ENCODE measurements around the gene SPATA6L.
"Not testable (repeated sequence)": the region's sequence is repeated elsewhere in the genome, so short reads cannot be mapped to it uniquely, and the experiment has no call there.

Gene SPATA6L

GRCh38 chr9:4674783-4675182 is 8.5 kb upstream of the SPATA6L start:
- FAIRE-seq: no peak

GRCh38 chr9:4671737-4672136 is 5.5 kb upstream of the SPATA6L start:
- FAIRE-seq: no peak

- no peak for FAIRE-seq
These were observed 4.3 kb upstream of the SPATA6L start for GRCh38 chr9:4670591-4670990.

- no peak for FAIRE-seq
These were observed 3.6 kb upstream of the SPATA6L start for GRCh38 chr9:4669890-4670289.

- no peak for FAIRE-seq
These were observed 2.3 kb upstream of the SPATA6L start for GRCh38 chr9:4668604-4669003.

- no peak for FAIRE-seq
These were observed 1.4 kb upstream of the SPATA6L start for GRCh38 chr9:4667681-4668080.

- no peak for FAIRE-seq
These were observed 923 bp downstream of the SPATA6L start for GRCh38 chr9:4665357-4665756.

GRCh38 chr9:4663956-4664355 is 2.3 kb downstream of the SPATA6L start:
- no peak for FAIRE-seq

GRCh38 chr9:4662989-4663792 is 3.1 kb downstream of the SPATA6L start:
- FAIRE-seq: no peak

GRCh38 chr9:4662108-4662988 is 3.9 kb downstream of the SPATA6L start, which contains the start of gene PLPP6:
Gene PLPP6 (plus strand): TSS chr9:4662294. CDS start chr9:4662376, 82 bp downstream.
- FAIRE-seq: peak; percentile 92

GRCh38 chr9:4661611-4662010 is 4.7 kb downstream of the SPATA6L start:
- FAIRE-seq: no peak

GRCh38 chr9:4661165-4661564 is 5.1 kb downstream of the SPATA6L start:
- no peak for FAIRE-seq

- not testable (repeated sequence) for FAIRE-seq
These were observed 5.6 kb downstream of the SPATA6L start for GRCh38 chr9:4660665-4661064.

- FAIRE-seq: no peak
These were observed 8.7 kb downstream of the SPATA6L start for GRCh38 chr9:4657426-4658159.

- FAIRE-seq: no peak
These were observed 9.7 kb downstream of the SPATA6L start for GRCh38 chr9:4656621-4657020.

GRCh38 chr9:4656196-4656595 is 10.1 kb downstream of the SPATA6L start:
- not testable (repeated sequence) for FAIRE-seq

- no peak for FAIRE-seq
These were observed 11.7 kb downstream of the SPATA6L start for GRCh38 chr9:4654538-4654937.

GRCh38 chr9:4654084-4654483 is 12.2 kb downstream of the SPATA6L start:
- no peak for FAIRE-seq

- FAIRE-seq: no peak
These were observed 23.9 kb downstream of the SPATA6L start for GRCh38 chr9:4642351-4642750.

GRCh38 chr9:4640027-4640426 is 26.3 kb downstream of the SPATA6L start:
- peak; percentile 36 for FAIRE-seq

GRCh38 chr9:4639420-4639819 is 26.9 kb downstream of the SPATA6L start:
- no peak for FAIRE-seq

GRCh38 chr9:4638968-4639367 is 27.3 kb downstream of the SPATA6L start:
- no peak for FAIRE-seq

GRCh38 chr9:4630836-4631235 is 35.4 kb downstream of the SPATA6L start:
- FAIRE-seq: no peak

Measured in G401.6 (cell line).